Parietal lobe (tissue), 2 donors: ENCODE results near the gene DEFB131A. TPM values are rescaled to one million over a fixed set of nuclear protein-coding genes. Genes with fewer than 3 reads are reported as not detected.

ENCODE experiments used
- small RNA-seq: library from RNA; depleted of rRNA; stranded (forward); fragments of <200 nt; gene quantifications from one replicate; pipeline ENCODE3, GENCODE V24; 2014; ENCODE audit warnings: low replicate concordance
- total RNA-seq: library from RNA; depleted of rRNA; stranded (reverse); fragments of >200 nt; gene quantifications from one replicate; pipeline ENCODE4 v1.2.3, GENCODE V29; 2014

DEFB131A gene, protein sequence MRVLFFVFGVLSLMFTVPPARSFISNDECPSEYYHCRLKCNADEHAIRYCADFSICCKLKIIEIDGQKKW
- total RNA-seq = not detected

DNA sequence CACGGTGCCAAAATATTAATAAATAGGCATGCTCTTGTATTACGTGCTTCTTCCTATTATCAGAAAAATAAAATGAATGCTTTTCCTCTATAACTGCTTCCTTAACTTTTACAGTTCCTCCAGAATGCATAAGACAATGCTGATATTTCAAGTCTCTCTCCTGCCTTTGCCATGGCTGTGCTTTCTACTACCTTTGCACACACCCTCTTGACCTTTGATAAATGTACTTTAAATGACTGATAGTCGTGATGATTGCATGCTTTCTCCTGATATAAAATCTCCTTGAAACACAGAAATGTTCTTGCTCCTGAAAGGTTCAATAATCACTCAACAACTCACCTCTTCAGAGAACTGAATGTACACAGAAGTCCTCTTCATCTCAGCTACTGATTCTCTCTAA, at the start of gene DEFB131A:
DEFB131A (plus strand) TSS at position 301 of the 400 bp plus-strand sequence. CDS start 120 bp downstream, outside the sequence.

Small RNA genes within 50 kb of the gene (small RNA-seq; reads per million reads assigned to genes)
- not detected for gene RNA5SP153

Other genes with a start within 250 kb of the DEFB131A start
- gene USP17L10, start 233.8 kb upstream of the DEFB131A start, total RNA-seq = not detected
- not detected for gene USP17L11, start 229.0 kb upstream of the DEFB131A start, total RNA-seq
- not detected for gene USP17L12, start 224.3 kb upstream of the DEFB131A start, total RNA-seq
- gene USP17L13, start 219.5 kb upstream of the DEFB131A start, total RNA-seq = not detected
- gene USP17L15, start 210.0 kb upstream of the DEFB131A start, total RNA-seq = not detected
- gene USP17L17, start 200.5 kb upstream of the DEFB131A start, total RNA-seq = not detected
- gene USP17L18, start 195.8 kb upstream of the DEFB131A start, total RNA-seq = not detected
- gene USP17L19, start 191.0 kb upstream of the DEFB131A start, total RNA-seq = not detected
- not detected for gene USP17L20, start 186.3 kb upstream of the DEFB131A start, total RNA-seq
- gene USP17L21, start 181.5 kb upstream of the DEFB131A start, total RNA-seq = not detected
- not detected for gene USP17L22, start 176.8 kb upstream of the DEFB131A start, total RNA-seq
- not detected for gene USP17L24, start 119.2 kb upstream of the DEFB131A start, total RNA-seq
- gene USP17L25, start 114.5 kb upstream of the DEFB131A start, total RNA-seq = not detected
- gene USP17L26, start 109.8 kb upstream of the DEFB131A start, total RNA-seq = not detected
- gene USP17L5, start 105.0 kb upstream of the DEFB131A start, total RNA-seq = not detected
- gene USP17L27, start 100.3 kb upstream of the DEFB131A start, total RNA-seq = not detected
- gene USP17L28, start 95.5 kb upstream of the DEFB131A start, total RNA-seq = not detected
- gene USP17L29, start 90.8 kb upstream of the DEFB131A start, total RNA-seq = not detected
- not detected for gene USP17L30, start 81.3 kb upstream of the DEFB131A start, total RNA-seq